HEK293T (cell line): ENCODE results near the gene RNF34.

Experiments
- ARNT ChIP-seq: fragments of 450-650 bp; IDR thresholded peaks from 2 replicates; pipeline ENCODE4 v1.6.1; 2017; ENCODE audit warnings: mild to moderate bottlenecking
- BHLHE40 ChIP-seq: fragments of 450-650 bp; IDR thresholded peaks from 2 replicates; pipeline ENCODE4 v1.6.1; 2016; ENCODE audit warnings: mild to moderate bottlenecking, moderate library complexity, borderline replicate concordance
- ELF4 ChIP-seq: fragments of 450-650 bp; IDR thresholded peaks from 2 replicates; pipeline ENCODE4 v1.6.1; 2017; ENCODE audit warnings: antibody characterized with exemption
- FOXM1 ChIP-seq: fragments of 450-650 bp; IDR thresholded peaks from 2 replicates; pipeline ENCODE4 v1.6.1; 2017; ENCODE audit warnings: mild to moderate bottlenecking, borderline replicate concordance
- HDGF ChIP-seq: fragments of 450-650 bp; IDR thresholded peaks from 2 replicates; pipeline ENCODE4 v1.6.1; 2017; ENCODE audit warnings: antibody characterized with exemption, borderline replicate concordance
- LEF1 ChIP-seq: fragments of 450-650 bp; IDR thresholded peaks from 2 replicates; pipeline ENCODE4 v1.6.1; 2017; ENCODE audit warnings: mild to moderate bottlenecking, borderline replicate concordance
- SUZ12 ChIP-seq: fragments of 450-650 bp; IDR thresholded peaks from 2 replicates; pipeline ENCODE4 v1.6.1; 2016; ENCODE audit warnings: mild to moderate bottlenecking
- TARDBP ChIP-seq: fragments of 450-650 bp; IDR thresholded peaks from 2 replicates; pipeline ENCODE4 v1.6.1; 2016
- TF ChIP-seq, protein P1 (sequence below): fragments of 450-650 bp; IDR thresholded peaks from 2 replicates; pipeline ENCODE4 v1.6.1; 2016

DNA sequence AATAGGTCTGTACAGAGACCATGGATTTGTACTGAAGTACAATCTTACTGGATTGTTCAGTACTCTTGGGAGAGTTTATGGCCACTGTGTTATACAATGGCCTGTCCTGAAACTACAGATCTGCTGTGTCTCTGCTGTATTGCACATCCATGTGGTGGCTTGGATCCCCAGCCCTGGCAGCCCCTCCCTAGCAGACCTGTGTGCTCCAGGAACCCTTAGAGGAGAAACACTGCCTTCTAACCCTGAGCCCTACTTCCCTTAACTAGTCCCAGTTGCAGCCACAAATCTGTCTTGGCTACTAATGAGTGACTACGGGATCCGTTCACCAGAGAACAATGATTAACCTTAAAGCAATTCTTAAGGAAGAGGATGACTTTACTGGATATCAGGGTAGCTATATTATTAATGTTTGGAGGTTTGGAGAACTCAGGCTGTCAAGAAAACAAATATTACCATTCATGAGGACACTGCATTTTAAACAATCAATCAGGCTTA lies 27.7 kb downstream of the RNF34 start:
- TF ChIP-seq TARDBP, result no peak
- TF ChIP-seq BHLHE40, result no peak
- TF ChIP-seq ELF4, result no peak
- no peak for TF ChIP-seq FOXM1
- no peak for TF ChIP-seq ARNT
- TF ChIP-seq SUZ12, result no peak
- no peak for TF ChIP-seq HDGF
- TF ChIP-seq LEF1, result no peak
- TF ChIP-seq, protein P1, sequence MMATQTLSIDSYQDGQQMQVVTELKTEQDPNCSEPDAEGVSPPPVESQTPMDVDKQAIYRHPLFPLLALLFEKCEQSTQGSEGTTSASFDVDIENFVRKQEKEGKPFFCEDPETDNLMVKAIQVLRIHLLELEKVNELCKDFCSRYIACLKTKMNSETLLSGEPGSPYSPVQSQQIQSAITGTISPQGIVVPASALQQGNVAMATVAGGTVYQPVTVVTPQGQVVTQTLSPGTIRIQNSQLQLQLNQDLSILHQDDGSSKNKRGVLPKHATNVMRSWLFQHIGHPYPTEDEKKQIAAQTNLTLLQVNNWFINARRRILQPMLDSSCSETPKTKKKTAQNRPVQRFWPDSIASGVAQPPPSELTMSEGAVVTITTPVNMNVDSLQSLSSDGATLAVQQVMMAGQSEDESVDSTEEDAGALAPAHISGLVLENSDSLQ, result no peak
